Liver (tissue), 3 donors: ENCODE measurements around the gene CES2.

Experiments
- CTCF ChIP-seq: fragments of 150-350 bp; IDR thresholded peaks from 2 replicates; pipeline ENCODE4 v1.5.1; 2017; ENCODE audit warnings: improper control_type of control experiment, low read depth, low read length; ENCODE audit not compliant: missing input control
- EGR1 ChIP-seq, 2 donors: IDR thresholded peaks; 2 replicates each; pipeline ENCODE4 v1.6.1; 2016 to 2018; ENCODE audit warnings: antibody characterized with exemption in 2 of 2, low read depth in 2 of 2
- JUND ChIP-seq, 2 donors: IDR thresholded peaks; 2 replicates each; pipeline ENCODE4 v1.6.1; 2016; ENCODE audit warnings: antibody characterized with exemption in 2 of 2
- SP1 ChIP-seq: IDR thresholded peaks from 2 replicates; pipeline ENCODE4 v1.6.1; 2018; ENCODE audit warnings: antibody characterized with exemption, mild to moderate bottlenecking
- TF ChIP-seq, protein P1 (sequence below): IDR thresholded peaks from 2 replicates; pipeline ENCODE4 v1.6.1; 2016; ENCODE audit warnings: antibody characterized with exemption, mild to moderate bottlenecking
- donor health status: healthy.
- donor health status: healthy.

DNA sequence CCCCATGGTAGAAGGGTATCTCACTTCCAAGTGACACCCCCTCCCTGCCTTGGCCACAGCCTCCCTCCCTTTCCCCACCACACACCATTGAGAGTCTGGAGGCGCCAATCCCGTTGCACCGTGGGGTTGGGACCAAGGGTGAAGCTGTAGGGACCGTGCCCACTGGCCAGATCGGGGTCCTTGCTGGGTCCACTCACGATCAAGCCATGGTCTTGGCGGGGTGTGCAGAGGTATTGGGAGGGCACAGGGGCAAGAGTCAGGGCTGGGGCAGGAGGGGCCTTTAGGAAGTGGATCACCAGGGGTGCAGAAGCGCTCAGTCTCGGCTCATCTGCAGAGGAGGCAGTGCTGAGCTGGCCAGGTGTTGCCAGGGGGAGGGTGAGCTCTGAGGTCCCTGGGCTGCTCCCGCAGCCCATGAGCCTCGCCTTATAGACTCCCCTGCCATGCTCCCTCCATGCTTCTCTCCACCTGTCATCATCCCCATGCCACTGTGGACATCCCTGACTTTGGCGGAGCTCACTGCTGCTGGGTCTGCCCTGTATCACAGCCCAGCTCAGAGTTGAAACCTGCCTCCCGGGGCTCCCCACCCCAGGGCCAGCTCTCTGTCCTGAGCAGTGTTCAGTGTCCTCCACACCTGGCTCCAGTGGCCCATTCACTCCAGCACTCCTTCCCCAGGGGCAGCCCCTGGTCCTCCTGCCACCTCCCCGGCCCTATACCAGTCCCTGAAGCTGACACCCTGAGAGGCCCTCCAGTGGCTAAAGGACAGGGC lies 25.0 kb upstream of the CES2 start:
- TF ChIP-seq SP1 (no peak), CTCF (no peak), JUND (IDR thresholded peaks at IDR 0.05) (no peak), EGR1 (IDR thresholded peaks at IDR 0.05; ENCODE audit: low read depth in 2 of 2) (no peak)
- TF ChIP-seq, protein P1, sequence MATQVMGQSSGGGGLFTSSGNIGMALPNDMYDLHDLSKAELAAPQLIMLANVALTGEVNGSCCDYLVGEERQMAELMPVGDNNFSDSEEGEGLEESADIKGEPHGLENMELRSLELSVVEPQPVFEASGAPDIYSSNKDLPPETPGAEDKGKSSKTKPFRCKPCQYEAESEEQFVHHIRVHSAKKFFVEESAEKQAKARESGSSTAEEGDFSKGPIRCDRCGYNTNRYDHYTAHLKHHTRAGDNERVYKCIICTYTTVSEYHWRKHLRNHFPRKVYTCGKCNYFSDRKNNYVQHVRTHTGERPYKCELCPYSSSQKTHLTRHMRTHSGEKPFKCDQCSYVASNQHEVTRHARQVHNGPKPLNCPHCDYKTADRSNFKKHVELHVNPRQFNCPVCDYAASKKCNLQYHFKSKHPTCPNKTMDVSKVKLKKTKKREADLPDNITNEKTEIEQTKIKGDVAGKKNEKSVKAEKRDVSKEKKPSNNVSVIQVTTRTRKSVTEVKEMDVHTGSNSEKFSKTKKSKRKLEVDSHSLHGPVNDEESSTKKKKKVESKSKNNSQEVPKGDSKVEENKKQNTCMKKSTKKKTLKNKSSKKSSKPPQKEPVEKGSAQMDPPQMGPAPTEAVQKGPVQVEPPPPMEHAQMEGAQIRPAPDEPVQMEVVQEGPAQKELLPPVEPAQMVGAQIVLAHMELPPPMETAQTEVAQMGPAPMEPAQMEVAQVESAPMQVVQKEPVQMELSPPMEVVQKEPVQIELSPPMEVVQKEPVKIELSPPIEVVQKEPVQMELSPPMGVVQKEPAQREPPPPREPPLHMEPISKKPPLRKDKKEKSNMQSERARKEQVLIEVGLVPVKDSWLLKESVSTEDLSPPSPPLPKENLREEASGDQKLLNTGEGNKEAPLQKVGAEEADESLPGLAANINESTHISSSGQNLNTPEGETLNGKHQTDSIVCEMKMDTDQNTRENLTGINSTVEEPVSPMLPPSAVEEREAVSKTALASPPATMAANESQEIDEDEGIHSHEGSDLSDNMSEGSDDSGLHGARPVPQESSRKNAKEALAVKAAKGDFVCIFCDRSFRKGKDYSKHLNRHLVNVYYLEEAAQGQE, result no peak
